Measurements from ENCODE around the gene STAG2.
A peak's percentile ranks its signal among the peaks of the same experiment; 100 is the strongest.

Gene STAG2

DNA sequence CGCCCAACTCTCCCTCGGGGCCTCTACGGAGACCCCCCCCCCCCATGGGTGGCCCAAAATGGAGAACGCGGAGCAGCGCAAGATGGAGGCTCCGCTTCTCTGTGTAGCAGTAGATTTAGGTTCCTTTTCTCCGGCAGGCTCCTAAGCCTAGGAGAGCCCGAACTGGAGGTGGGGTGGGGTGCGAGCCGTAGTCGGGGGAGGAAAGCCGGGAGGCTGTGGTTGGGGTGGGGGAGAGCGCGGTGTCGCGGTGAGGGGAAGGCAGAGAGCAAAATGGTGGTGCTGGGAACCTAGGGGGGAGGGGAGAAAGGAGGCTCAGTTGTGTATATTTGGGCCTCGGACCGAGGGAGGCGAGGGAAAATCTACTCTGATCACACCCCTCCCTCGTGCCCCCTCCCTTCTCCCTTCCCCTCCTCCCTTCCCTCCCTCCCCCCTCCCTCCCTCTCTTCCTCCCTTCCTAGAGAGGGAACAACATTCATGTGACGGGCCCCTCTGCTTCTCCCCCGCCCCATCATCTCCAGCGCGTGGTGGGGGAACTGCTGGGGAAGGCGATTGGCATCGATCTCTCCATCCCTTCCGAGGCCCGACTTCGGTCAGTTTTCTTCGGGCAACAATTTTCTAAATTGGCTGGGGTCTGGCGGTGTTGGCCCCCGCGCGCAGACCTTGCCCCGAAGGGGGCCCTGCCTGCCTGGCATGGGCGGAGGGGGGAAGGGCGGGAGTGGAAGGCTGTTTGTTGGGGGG is at the start of gene STAG2:
Gene STAG2 (plus strand): TSS at position 439 of the 738 bp plus-strand sequence. CDS start 60,922 bp downstream, outside the sequence.
- Mint-ChIP-seq H3K9me3 (peaks cover 4% of the 10 kb centered on the region), H3K27me3 (ENCODE audit: low read depth) (no peaks in the 10 kb centered on the region), H3K36me3 (ENCODE audit: low read depth) (no peaks in the 10 kb centered on the region), H3K27ac (peak within 1 kb of the TSS; percentile 94 to 99 (median 98)), H3K4me3 (peak within 1 kb of the TSS; percentile 89 to 97 (median 95)), H3K4me1 (peaks cover 20% of the 10 kb centered on the region)
- TF ChIP-seq, protein P1, sequence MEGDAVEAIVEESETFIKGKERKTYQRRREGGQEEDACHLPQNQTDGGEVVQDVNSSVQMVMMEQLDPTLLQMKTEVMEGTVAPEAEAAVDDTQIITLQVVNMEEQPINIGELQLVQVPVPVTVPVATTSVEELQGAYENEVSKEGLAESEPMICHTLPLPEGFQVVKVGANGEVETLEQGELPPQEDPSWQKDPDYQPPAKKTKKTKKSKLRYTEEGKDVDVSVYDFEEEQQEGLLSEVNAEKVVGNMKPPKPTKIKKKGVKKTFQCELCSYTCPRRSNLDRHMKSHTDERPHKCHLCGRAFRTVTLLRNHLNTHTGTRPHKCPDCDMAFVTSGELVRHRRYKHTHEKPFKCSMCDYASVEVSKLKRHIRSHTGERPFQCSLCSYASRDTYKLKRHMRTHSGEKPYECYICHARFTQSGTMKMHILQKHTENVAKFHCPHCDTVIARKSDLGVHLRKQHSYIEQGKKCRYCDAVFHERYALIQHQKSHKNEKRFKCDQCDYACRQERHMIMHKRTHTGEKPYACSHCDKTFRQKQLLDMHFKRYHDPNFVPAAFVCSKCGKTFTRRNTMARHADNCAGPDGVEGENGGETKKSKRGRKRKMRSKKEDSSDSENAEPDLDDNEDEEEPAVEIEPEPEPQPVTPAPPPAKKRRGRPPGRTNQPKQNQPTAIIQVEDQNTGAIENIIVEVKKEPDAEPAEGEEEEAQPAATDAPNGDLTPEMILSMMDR (IDR thresholded peaks at IDR 0.05; ENCODE audit: unreplicated experiment in 3 of 3): no peak

DNA sequence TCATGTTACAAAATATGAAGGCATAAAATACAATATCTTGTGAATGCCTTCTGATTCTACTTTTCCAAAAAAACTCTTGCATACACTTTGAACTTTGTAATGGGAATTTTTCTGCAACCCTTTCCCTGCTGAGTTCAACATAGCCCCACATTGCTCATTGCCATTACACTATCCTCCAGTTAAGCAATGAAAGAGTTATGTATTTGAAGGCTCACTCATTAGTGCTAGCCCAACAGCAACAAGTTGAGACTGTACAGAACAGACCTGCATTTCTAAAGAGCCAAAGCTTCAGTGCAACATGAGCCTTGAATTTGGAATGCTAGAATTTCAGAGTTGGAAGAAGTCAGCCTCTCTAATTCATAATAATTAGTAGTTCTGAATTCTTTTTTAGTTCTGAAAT is 44.4 kb upstream of the STAG2 start:
- Mint-ChIP-seq H3K36me3 (ENCODE audit: low read depth) (no peaks in the 10 kb centered on the region), H3K27ac (peak overlapping the region in 2 of 3 experiments; percentile 13 to 91), H3K9me3 (peaks cover under 1% of the 10 kb centered on the region), H3K4me1 (peaks cover 8% of the 10 kb centered on the region), H3K27me3 (ENCODE audit: low read depth) (no peaks in the 10 kb centered on the region), H3K4me3 (no peak overlapping the region)
- TF ChIP-seq, protein P1 (IDR thresholded peaks at IDR 0.05; ENCODE audit: unreplicated experiment in 3 of 3): no peak

DNA sequence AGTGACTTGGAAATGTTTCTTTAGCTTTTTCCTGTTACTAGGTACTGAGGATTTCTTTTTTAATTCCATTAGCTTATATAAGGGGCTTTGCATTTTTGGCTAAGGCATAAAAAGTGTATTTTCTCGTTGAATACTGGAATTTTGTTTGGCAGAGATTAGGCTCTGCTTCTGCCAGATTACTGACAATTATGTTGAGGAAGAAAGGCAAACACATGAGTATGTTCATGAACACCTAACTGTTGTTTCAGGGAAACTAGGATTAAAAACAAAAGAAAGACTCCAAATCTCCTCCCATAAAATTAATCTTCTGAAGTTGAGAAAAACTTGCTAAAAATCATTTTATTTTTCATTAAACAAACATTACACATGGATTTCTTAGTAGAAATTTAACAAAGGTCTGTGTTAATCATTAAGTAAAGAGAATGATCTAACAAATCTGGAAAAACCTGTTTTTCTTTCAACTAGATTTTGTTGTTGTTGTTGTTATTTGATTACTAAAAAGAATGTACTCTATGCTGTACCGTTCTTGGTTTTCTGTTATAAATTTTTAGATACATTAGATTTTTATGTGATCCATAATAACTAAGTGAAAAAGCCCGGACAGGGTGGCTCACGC is 43.3 kb upstream of the STAG2 start:
- Mint-ChIP-seq H3K27me3 (ENCODE audit: low read depth) (no peaks in the 10 kb centered on the region), H3K4me3 (no peak overlapping the region), H3K4me1 (peaks cover 8% of the 10 kb centered on the region), H3K9me3 (peaks cover 4% of the 10 kb centered on the region), H3K36me3 (ENCODE audit: low read depth) (no peaks in the 10 kb centered on the region), H3K27ac (peak overlapping the region; percentile 47 to 91 (median 78))
- TF ChIP-seq, protein P1 (IDR thresholded peaks at IDR 0.05; ENCODE audit: unreplicated experiment in 3 of 3): no peak

DNA sequence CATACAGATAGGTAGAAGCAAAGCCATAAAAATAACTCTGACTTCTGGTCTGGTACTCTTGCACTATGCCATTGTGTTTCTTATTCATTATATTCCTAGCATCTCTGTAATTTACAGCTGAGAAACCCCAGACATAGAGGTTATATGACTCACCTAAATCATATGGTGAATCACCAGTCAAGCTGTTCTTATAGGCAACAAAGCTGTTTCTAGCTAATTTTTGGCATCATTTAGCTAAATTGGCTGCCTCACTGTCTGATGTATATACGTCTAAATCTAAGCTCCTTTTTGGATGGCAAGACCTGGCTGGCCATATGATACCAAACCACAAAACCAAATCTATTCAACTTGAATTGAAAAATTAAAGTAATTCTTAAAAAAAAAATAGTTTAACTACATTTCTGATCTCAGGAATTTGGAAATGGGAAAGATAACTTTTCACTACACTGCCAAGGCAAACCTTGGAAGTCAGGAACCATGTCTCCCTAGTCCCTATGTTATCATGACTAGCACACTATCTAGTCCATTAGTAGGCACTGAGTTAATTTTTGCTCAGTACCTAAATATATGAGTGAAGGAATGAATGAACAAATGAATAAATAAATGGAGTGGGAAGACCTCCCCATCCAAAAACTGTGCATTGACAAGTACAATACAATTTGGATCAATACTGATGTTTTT is 41.3 kb upstream of the STAG2 start:
- Mint-ChIP-seq H3K4me3 (no peak overlapping the region), H3K27me3 (ENCODE audit: low read depth) (no peaks in the 10 kb centered on the region), H3K4me1 (peaks cover 8% of the 10 kb centered on the region), H3K27ac (no peak overlapping the region), H3K9me3 (peaks cover 7% of the 10 kb centered on the region), H3K36me3 (ENCODE audit: low read depth) (no peaks in the 10 kb centered on the region)
- TF ChIP-seq, protein P1 (IDR thresholded peaks at IDR 0.05; ENCODE audit: unreplicated experiment in 3 of 3): no peak

DNA sequence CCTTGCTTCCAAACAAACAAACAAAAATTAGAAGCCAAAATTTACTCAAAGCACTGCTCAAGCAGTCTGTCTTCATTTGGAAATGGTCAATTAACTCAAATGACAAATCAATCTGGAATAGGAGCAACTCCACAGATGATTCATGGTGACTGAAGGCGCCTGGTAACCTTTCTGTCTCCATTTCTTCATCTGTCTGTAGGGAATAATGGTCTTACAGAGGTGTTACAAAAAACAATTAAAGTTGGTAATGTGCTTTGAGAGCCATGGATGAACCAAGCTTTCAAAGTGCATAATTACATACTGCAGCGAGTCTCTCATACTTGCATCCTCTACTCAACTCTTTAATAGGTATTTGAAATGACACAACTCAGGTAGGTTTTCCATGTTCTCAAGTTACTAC is 38.3 kb upstream of the STAG2 start:
- Mint-ChIP-seq H3K27ac (no peak overlapping the region), H3K9me3 (peaks cover 10% of the 10 kb centered on the region), H3K4me3 (no peak overlapping the region), H3K36me3 (ENCODE audit: low read depth) (no peaks in the 10 kb centered on the region), H3K27me3 (ENCODE audit: low read depth) (no peaks in the 10 kb centered on the region), H3K4me1 (peaks cover 2% of the 10 kb centered on the region)
- TF ChIP-seq, protein P1 (IDR thresholded peaks at IDR 0.05; ENCODE audit: unreplicated experiment in 3 of 3): no peak

Measured in nephron (organoid).